WTC11 (cell line): ENCODE results near the gene MGMT. TPM values are rescaled to one million over a fixed set of nuclear protein-coding genes. Genes with fewer than 3 reads are reported as not detected.

Experiments used
- ATAC-seq: fragments of 200-7000 bp; cut with Tn5 transposase; 2 replicates; pipeline ENCODE4 v1.10.0; 2021; ENCODE audit warnings: mild to moderate bottlenecking, moderate library complexity
- CTCF ChIA-PET: fragments of 300-600 bp; sonication (Branson Sonifier 250); formaldehyde crosslinking; loops from one replicate; lab custom pipeline; 2021; ENCODE audit warnings: antibody characterized with exemption; lab: Charles Lee
- POLR2A ChIA-PET: fragments of 350-600 bp; sonication (Branson Sonifier 250); formaldehyde crosslinking; loops from one replicate; lab custom pipeline; 2021; ENCODE audit warnings: antibody characterized with exemption; lab: Charles Lee
- DNase-seq: peaks from one replicate; pipeline ENCODE4 v3.0.0; 2021; ENCODE audit warnings: low spot score
- H3K27ac Mint-ChIP-seq: 2 replicates; pipeline ENCODE4 v1.8.0; 2021; ENCODE audit warnings: mixed read lengths
- H3K27me3 Mint-ChIP-seq: 2 replicates; pipeline ENCODE4 v1.8.0; 2021; ENCODE audit warnings: low read depth, mild to moderate bottlenecking, moderate library complexity, mixed read lengths
- H3K36me3 Mint-ChIP-seq: 2 replicates; pipeline ENCODE4 v1.8.0; 2021; ENCODE audit warnings: mixed read lengths
- H3K4me1 Mint-ChIP-seq: 2 replicates; pipeline ENCODE4 v1.8.0; 2022; ENCODE audit warnings: mixed read lengths
- H3K4me3 Mint-ChIP-seq: 2 replicates; pipeline ENCODE4 v1.8.0; 2021; ENCODE audit warnings: mild to moderate bottlenecking, moderate library complexity, mixed read lengths
- H3K9me3 Mint-ChIP-seq: 2 replicates; pipeline ENCODE4 v1.8.0; 2021; ENCODE audit warnings: mixed read lengths
- CBFB ChIP-seq: sonication (generic); formaldehyde crosslinking; IDR thresholded peaks from 2 replicates; pipeline ENCODE4 v1.8.1; 2022; ENCODE audit warnings: mild to moderate bottlenecking, low read depth, missing genetic modification reagents
- E2F5 ChIP-seq: sonication (generic); formaldehyde crosslinking; IDR thresholded peaks from 2 replicates; pipeline ENCODE4 v1.8.1; 2022; ENCODE audit warnings: mild to moderate bottlenecking, moderate library complexity, missing genetic modification reagents
- ELF4 ChIP-seq: sonication (generic); formaldehyde crosslinking; IDR thresholded peaks from 2 replicates; pipeline ENCODE4 v1.8.1; 2022; ENCODE audit warnings: low read depth, mild to moderate bottlenecking, moderate library complexity, missing genetic modification reagents
- FOXK1 ChIP-seq: sonication (generic); formaldehyde crosslinking; IDR thresholded peaks from 2 replicates; pipeline ENCODE4 v1.8.0; 2022; ENCODE audit warnings: mild to moderate bottlenecking, moderate library complexity, missing genetic modification reagents
- FOXP1 ChIP-seq: sonication (generic); formaldehyde crosslinking; IDR thresholded peaks from 2 replicates; pipeline ENCODE4 v1.8.0; 2022; ENCODE audit warnings: missing genetic modification reagents, mild to moderate bottlenecking, moderate library complexity, borderline replicate concordance
- GTF2I ChIP-seq: fragments of 250-450 bp; sonication (Bioruptor Pico); conservative IDR thresholded peaks from 2 replicates; pipeline ENCODE4 v1.4.0; 2021; ENCODE audit warnings: mild to moderate bottlenecking
- HMGXB4 ChIP-seq: sonication (generic); formaldehyde crosslinking; IDR thresholded peaks from 2 replicates; pipeline ENCODE4 v1.8.1; 2023; ENCODE audit warnings: mild to moderate bottlenecking, moderate library complexity, missing genetic modification reagents
- MLX ChIP-seq: sonication (generic); formaldehyde crosslinking; IDR thresholded peaks from 2 replicates; pipeline ENCODE4 v1.8.1; 2023; ENCODE audit warnings: mild to moderate bottlenecking, missing genetic modification reagents, moderate library complexity
- NFE2L1 ChIP-seq: sonication (generic); formaldehyde crosslinking; IDR thresholded peaks from 2 replicates; pipeline ENCODE4 v1.8.1; 2023; ENCODE audit warnings: missing genetic modification reagents
- SMAD4 ChIP-seq: sonication (generic); formaldehyde crosslinking; IDR thresholded peaks from 2 replicates; pipeline ENCODE4 v1.8.0; 2022; ENCODE audit warnings: mild to moderate bottlenecking, missing genetic modification reagents
- STAT6 ChIP-seq: sonication (generic); formaldehyde crosslinking; conservative IDR thresholded peaks from 2 replicates; pipeline ENCODE4 v1.8.1; 2023; ENCODE audit warnings: mild to moderate bottlenecking, low read depth, missing genetic modification reagents, moderate library complexity
- TEAD4 ChIP-seq: sonication (generic); formaldehyde crosslinking; IDR thresholded peaks from 2 replicates; pipeline ENCODE4 v1.8.0; 2022; ENCODE audit warnings: mild to moderate bottlenecking, missing genetic modification reagents
- USF2 ChIP-seq: sonication (generic); formaldehyde crosslinking; IDR thresholded peaks from 2 replicates; pipeline ENCODE4 v1.8.1; 2023; ENCODE audit warnings: mild to moderate bottlenecking, missing genetic modification reagents, moderate library complexity
- ZNF121 ChIP-seq: sonication (generic); formaldehyde crosslinking; IDR thresholded peaks from 2 replicates; pipeline ENCODE4 v1.8.0; 2023; ENCODE audit warnings: missing genetic modification reagents
- ZNF138 ChIP-seq: sonication (generic); formaldehyde crosslinking; conservative IDR thresholded peaks from 2 replicates; pipeline ENCODE4 v1.8.1; 2022; ENCODE audit warnings: mild to moderate bottlenecking, moderate library complexity, missing genetic modification reagents
- total RNA-seq: library from RNA; stranded (reverse); gene quantifications from 3 replicates; pipeline ENCODE4 v1.2.3, GENCODE V29; 2021
- TF ChIP-seq, protein P1 (sequence below): sonication (generic); formaldehyde crosslinking; IDR thresholded peaks from 2 replicates; pipeline ENCODE4 v1.8.0; 2023; ENCODE audit warnings: missing genetic modification reagents, mild to moderate bottlenecking, borderline replicate concordance
- TF ChIP-seq, protein P2 (sequence below): fragments of 250-450 bp; sonication (Bioruptor Pico); conservative IDR thresholded peaks from 2 replicates; pipeline ENCODE4 v1.9.0; 2021; ENCODE audit warnings: mild to moderate bottlenecking
- TF ChIP-seq, protein P3 (sequence below): fragments of 250-450 bp; sonication (Bioruptor Pico); IDR thresholded peaks from 2 replicates; pipeline ENCODE4 v1.9.0; 2021; ENCODE audit warnings: mild to moderate bottlenecking

Gene MGMT
- total RNA-seq, 1 experiment from 2014 or later: 11.8 TPM

- ChIA-PET CTCF (no interaction called here), POLR2A (no interaction called here)
- DNase-seq: no peak
- Mint-ChIP-seq H3K36me3 (no peaks in the 10 kb centered on the region), H3K4me1 (peaks cover 4% of the 10 kb centered on the region), H3K9me3 (no peaks in the 10 kb centered on the region), H3K4me3 (no peak overlapping the region), H3K27me3 (no peaks in the 10 kb centered on the region), H3K27ac (no peak overlapping the region)
- TF ChIP-seq FOXK1 (CRISPR knock-in tag): no peak
- no peak for TF ChIP-seq MLX (CRISPR knock-in tag)
- TF ChIP-seq TEAD4 (CRISPR knock-in tag): no peak
- no peak for TF ChIP-seq ZNF121
- no peak for TF ChIP-seq ELF4 (CRISPR knock-in tag)
- TF ChIP-seq, protein P1, sequence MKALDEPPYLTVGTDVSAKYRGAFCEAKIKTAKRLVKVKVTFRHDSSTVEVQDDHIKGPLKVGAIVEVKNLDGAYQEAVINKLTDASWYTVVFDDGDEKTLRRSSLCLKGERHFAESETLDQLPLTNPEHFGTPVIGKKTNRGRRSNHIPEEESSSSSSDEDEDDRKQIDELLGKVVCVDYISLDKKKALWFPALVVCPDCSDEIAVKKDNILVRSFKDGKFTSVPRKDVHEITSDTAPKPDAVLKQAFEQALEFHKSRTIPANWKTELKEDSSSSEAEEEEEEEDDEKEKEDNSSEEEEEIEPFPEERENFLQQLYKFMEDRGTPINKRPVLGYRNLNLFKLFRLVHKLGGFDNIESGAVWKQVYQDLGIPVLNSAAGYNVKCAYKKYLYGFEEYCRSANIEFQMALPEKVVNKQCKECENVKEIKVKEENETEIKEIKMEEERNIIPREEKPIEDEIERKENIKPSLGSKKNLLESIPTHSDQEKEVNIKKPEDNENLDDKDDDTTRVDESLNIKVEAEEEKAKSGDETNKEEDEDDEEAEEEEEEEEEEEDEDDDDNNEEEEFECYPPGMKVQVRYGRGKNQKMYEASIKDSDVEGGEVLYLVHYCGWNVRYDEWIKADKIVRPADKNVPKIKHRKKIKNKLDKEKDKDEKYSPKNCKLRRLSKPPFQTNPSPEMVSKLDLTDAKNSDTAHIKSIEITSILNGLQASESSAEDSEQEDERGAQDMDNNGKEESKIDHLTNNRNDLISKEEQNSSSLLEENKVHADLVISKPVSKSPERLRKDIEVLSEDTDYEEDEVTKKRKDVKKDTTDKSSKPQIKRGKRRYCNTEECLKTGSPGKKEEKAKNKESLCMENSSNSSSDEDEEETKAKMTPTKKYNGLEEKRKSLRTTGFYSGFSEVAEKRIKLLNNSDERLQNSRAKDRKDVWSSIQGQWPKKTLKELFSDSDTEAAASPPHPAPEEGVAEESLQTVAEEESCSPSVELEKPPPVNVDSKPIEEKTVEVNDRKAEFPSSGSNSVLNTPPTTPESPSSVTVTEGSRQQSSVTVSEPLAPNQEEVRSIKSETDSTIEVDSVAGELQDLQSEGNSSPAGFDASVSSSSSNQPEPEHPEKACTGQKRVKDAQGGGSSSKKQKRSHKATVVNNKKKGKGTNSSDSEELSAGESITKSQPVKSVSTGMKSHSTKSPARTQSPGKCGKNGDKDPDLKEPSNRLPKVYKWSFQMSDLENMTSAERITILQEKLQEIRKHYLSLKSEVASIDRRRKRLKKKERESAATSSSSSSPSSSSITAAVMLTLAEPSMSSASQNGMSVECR: no peak
- no peak for TF ChIP-seq NFE2L1 (CRISPR knock-in tag)
- TF ChIP-seq STAT6 (CRISPR knock-in tag): no peak
- no peak for TF ChIP-seq FOXP1
- TF ChIP-seq, protein P2, sequence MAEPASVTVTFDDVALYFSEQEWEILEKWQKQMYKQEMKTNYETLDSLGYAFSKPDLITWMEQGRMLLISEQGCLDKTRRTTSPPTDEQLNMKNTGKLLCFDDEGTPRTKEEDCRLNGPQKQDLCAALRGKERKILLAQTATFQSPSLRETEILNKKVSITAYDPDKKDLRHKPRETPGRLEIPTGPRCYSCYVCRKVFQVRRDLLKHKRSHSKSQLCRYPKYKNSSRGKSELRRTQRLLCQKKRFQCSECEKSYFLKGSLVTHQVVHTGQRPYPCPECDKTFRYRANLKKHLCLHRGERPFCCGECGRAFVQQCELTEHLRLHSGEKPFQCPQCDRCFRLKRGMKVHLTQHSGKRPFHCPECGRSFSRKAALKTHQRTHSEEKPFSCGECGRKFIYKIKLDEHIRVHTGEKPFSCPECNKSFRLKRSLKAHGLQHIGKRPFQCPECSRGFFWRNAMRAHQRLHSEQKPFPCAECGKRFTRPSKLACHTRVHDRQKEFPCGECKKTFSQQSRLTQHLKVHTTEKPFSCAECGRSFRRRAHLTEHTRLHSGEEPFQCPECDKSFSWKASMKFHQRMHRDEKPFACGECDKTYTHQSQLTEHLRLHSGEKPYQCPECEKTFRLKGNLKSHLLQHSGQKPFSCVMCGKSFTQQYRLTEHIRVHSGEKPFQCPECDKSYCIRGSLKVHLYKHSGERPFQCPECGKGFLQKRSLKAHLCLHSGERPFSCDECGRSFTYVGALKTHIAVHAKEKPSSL (CRISPR knock-in tag): no peak
- no peak for TF ChIP-seq CBFB (CRISPR knock-in tag)
- TF ChIP-seq E2F5 (CRISPR knock-in tag): no peak
- no peak for TF ChIP-seq SMAD4 (CRISPR knock-in tag)
- no peak for TF ChIP-seq ZNF138 (CRISPR knock-in tag)
- no peak for TF ChIP-seq GTF2I
- TF ChIP-seq USF2 (CRISPR knock-in tag): no peak
- TF ChIP-seq, protein P3, sequence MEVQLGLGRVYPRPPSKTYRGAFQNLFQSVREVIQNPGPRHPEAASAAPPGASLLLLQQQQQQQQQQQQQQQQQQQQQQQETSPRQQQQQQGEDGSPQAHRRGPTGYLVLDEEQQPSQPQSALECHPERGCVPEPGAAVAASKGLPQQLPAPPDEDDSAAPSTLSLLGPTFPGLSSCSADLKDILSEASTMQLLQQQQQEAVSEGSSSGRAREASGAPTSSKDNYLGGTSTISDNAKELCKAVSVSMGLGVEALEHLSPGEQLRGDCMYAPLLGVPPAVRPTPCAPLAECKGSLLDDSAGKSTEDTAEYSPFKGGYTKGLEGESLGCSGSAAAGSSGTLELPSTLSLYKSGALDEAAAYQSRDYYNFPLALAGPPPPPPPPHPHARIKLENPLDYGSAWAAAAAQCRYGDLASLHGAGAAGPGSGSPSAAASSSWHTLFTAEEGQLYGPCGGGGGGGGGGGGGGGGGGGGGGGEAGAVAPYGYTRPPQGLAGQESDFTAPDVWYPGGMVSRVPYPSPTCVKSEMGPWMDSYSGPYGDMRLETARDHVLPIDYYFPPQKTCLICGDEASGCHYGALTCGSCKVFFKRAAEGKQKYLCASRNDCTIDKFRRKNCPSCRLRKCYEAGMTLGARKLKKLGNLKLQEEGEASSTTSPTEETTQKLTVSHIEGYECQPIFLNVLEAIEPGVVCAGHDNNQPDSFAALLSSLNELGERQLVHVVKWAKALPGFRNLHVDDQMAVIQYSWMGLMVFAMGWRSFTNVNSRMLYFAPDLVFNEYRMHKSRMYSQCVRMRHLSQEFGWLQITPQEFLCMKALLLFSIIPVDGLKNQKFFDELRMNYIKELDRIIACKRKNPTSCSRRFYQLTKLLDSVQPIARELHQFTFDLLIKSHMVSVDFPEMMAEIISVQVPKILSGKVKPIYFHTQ (CRISPR knock-in tag): no peak
- TF ChIP-seq HMGXB4 (CRISPR knock-in tag): no peak
- TF ChIP-seq, all 79 proteins: peak for 0
- ATAC-seq: no peak
Measured at GRCh38 chr10:129553928-129554327, 86.9 kb downstream of the MGMT start.
